Suppressor macrophage treated with lipopolysaccharide for 1 hour (primary cell): Measurements from ENCODE around the gene CUEDC2.

Source experiments
- DNase-seq, 3 donors: peaks; one replicate each; pipeline ENCODE4 v3.0.0-alpha.2; 2020 to 2022

The CUEDC2 gene

GRCh38 chr10:102454662-102455487, 22.5 kb upstream of the CUEDC2 start:
- peak in 1 of 3 donors; percentile 17 for DNase-seq

- DNase-seq: peak; percentile 70 to 77 (median 75)
Observed at GRCh38 chr10:102453502-102453901, 21.1 kb upstream of the CUEDC2 start.

- peak; percentile 90 to 94 (median 94) for DNase-seq
Observed at GRCh38 chr10:102452672-102453340, 20.4 kb upstream of the CUEDC2 start.

- DNase-seq: peak in 1 of 3 donors; percentile 21
Observed at GRCh38 chr10:102451105-102451969, 19.0 kb upstream of the CUEDC2 start, which contains the start of gene C10orf95. C10orf95 (minus strand) TSS chr10:102451543; CDS start chr10:102451093, 450 bp downstream.

GRCh38 chr10:102450374-102451104, 18.2 kb upstream of the CUEDC2 start:
- peak; percentile 73 to 87 (median 80) for DNase-seq

GRCh38 chr10:102450124-102450373, 17.7 kb upstream of the CUEDC2 start:
- no peak for DNase-seq

GRCh38 chr10:102449321-102450123, 17.1 kb upstream of the CUEDC2 start:
- peak; percentile 34 to 63 (median 56) for DNase-seq

GRCh38 chr10:102444851-102445250, 12.5 kb upstream of the CUEDC2 start:
- peak in 2 of 3 donors; percentile 60 to 69 for DNase-seq

GRCh38 chr10:102438374-102438773, 6.0 kb upstream of the CUEDC2 start:
- DNase-seq: no peak

GRCh38 chr10:102437515-102437914, 5.1 kb upstream of the CUEDC2 start:
- no peak for DNase-seq

GRCh38 chr10:102436312-102436711, 3.9 kb upstream of the CUEDC2 start:
- no peak for DNase-seq

- DNase-seq: peak; percentile 65 to 81 (median 70)
Observed at GRCh38 chr10:102435529-102436233, 3.3 kb upstream of the CUEDC2 start.

GRCh38 chr10:102435133-102435497, 2.7 kb upstream of the CUEDC2 start:
- no peak for DNase-seq

- DNase-seq: peak; percentile 72 to 83 (median 76)
Observed at GRCh38 chr10:102434394-102435132, 2.2 kb upstream of the CUEDC2 start.

GRCh38 chr10:102433619-102434046, 1.3 kb upstream of the CUEDC2 start:
- peak; percentile 82 to 94 (median 89) for DNase-seq

GRCh38 chr10:102431452-102432124, 786 bp downstream of the CUEDC2 start:
- peak in 1 of 3 donors; percentile 30 for DNase-seq

GRCh38 chr10:102429468-102429867, 2.9 kb downstream of the CUEDC2 start:
- DNase-seq: no peak

GRCh38 chr10:102426803-102427287, 5.5 kb downstream of the CUEDC2 start:
- DNase-seq: no peak

GRCh38 chr10:102425444-102425843, 6.9 kb downstream of the CUEDC2 start:
- no peak for DNase-seq
